Muscle layer of colon (tissue), 2 donors: ENCODE measurements around the gene RNU6-9.
"Not testable (repeated sequence)": the region's sequence is repeated elsewhere in the genome, so short reads cannot be mapped to it uniquely, and the experiment has no call there.

Experiments
- H3K27ac ChIP-seq: one replicate; pipeline ENCODE4 v1.7.0; 2013; ENCODE audit warnings: low read depth, mild to moderate bottlenecking, low read length, moderate library complexity
- H3K27me3 ChIP-seq, 2 donors: one replicate each; pipeline ENCODE4 v1.7.0; 2013; ENCODE audit warnings: low read length in 2 of 2, mild to moderate bottlenecking in 2 of 2; ENCODE audit not compliant: insufficient read depth in 2 of 2, control insufficient read depth in 1 of 2
- H3K36me3 ChIP-seq: one replicate; pipeline ENCODE4 v1.7.0; 2013; ENCODE audit warnings: mild to moderate bottlenecking, low read length; ENCODE audit not compliant: insufficient read depth
- H3K4me1 ChIP-seq: one replicate; pipeline ENCODE4 v1.7.0; 2013; ENCODE audit warnings: mild to moderate bottlenecking, low read length; ENCODE audit not compliant: insufficient read depth
- H3K4me3 ChIP-seq, 2 donors: one replicate each; pipeline ENCODE4 v1.7.0; 2013; ENCODE audit warnings: low read length in 2 of 2, low read depth in 1 of 2, mild to moderate bottlenecking in 1 of 2, moderate library complexity in 1 of 2
- H3K9ac ChIP-seq: one replicate; pipeline ENCODE4 v1.7.0; 2013; ENCODE audit warnings: low read length
- H3K9me3 ChIP-seq: one replicate; pipeline ENCODE4 v1.7.0; 2013; ENCODE audit warnings: mild to moderate bottlenecking, low read length
- donor health status: abdominal sarcoma.
- donor health status: Adenocarcinoma of cecum.

RNU6-9 gene

GRCh38 chr19:883661-884211, 9.5 kb upstream of the RNU6-9 start:
- no peaks in the 10 kb centered on the region for H3K9me3 ChIP-seq
- no peaks in the 10 kb centered on the region for H3K27me3 ChIP-seq
- no peaks in the 10 kb centered on the region for H3K4me1 ChIP-seq
- H3K36me3 ChIP-seq, result peaks cover 63% of the 10 kb centered on the region
- no peak overlapping the region for H3K9ac ChIP-seq
- no peak overlapping the region for H3K4me3 ChIP-seq
- H3K27ac ChIP-seq, result no peak overlapping the region

- Histone ChIP-seq H3K4me1 (no peaks in the 10 kb centered on the region), H3K4me3 (no peak overlapping the region), H3K36me3 (peaks cover 61% of the 10 kb centered on the region), H3K27ac (no peak overlapping the region), H3K27me3 (no peaks in the 10 kb centered on the region), H3K9ac (no peak overlapping the region), H3K9me3 (no peaks in the 10 kb centered on the region)
Observed at GRCh38 chr19:884420-885211, 8.7 kb upstream of the RNU6-9 start.

GRCh38 chr19:885536-886224, 7.6 kb upstream of the RNU6-9 start:
- Histone ChIP-seq H3K27me3 (no peaks in the 10 kb centered on the region), H3K4me1 (no peaks in the 10 kb centered on the region), H3K9me3 (no peaks in the 10 kb centered on the region), H3K4me3 (no peak overlapping the region), H3K36me3 (peaks cover 70% of the 10 kb centered on the region), H3K9ac (no peak overlapping the region), H3K27ac (no peak overlapping the region)

DNA sequence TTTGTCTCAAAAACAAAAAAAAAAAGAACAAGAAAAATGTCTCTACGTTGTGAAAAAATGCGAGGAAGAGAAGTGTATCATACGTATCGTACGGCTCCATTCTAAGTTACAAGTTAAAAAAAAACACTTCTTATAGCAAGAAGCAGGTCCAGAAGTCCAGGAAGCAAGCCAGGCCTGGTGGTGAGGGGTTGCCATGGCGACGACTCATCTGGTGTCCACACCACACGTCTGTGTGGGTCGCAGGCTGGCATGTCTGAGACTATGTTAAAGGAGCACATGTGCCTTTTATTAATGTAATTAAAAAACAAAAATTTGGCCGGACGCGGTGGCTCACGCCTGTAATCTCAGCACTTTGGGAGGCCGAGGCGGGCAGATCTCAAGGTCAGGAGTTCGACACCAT, 6.2 kb upstream of the RNU6-9 start:
- H3K27ac ChIP-seq, result no peak overlapping the region
- no peak overlapping the region for H3K9ac ChIP-seq
- no peaks in the 10 kb centered on the region for H3K27me3 ChIP-seq
- H3K4me1 ChIP-seq, result peaks cover 4% of the 10 kb centered on the region
- no peak overlapping the region for H3K4me3 ChIP-seq
- peaks cover 57% of the 10 kb centered on the region for H3K36me3 ChIP-seq
- no peaks in the 10 kb centered on the region for H3K9me3 ChIP-seq

DNA sequence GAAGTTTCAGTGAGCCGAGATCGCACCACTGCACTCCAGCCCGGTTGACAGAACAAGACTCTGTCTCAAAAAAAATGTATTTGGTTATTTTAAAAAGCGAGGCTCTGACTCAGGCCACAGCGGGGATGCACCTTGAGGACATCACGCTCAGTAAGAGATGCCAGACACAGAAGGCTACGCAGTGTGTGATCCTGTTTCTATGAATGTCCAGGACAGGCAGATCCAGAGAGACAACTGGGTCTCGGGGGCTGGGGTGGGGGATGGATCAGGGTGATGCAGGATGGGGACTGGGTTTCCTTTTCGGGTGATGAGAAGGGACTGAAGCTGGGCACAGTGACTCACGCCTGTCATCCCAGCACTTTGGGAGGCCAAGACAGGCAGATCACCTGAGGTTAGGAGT, 5.7 kb upstream of the RNU6-9 start:
- peaks cover 6% of the 10 kb centered on the region for H3K4me1 ChIP-seq
- no peaks in the 10 kb centered on the region for H3K9me3 ChIP-seq
- no peak overlapping the region for H3K4me3 ChIP-seq
- H3K27ac ChIP-seq, result no peak overlapping the region
- H3K27me3 ChIP-seq, result no peaks in the 10 kb centered on the region
- H3K36me3 ChIP-seq, result peaks cover 51% of the 10 kb centered on the region
- H3K9ac ChIP-seq, result no peak overlapping the region

DNA sequence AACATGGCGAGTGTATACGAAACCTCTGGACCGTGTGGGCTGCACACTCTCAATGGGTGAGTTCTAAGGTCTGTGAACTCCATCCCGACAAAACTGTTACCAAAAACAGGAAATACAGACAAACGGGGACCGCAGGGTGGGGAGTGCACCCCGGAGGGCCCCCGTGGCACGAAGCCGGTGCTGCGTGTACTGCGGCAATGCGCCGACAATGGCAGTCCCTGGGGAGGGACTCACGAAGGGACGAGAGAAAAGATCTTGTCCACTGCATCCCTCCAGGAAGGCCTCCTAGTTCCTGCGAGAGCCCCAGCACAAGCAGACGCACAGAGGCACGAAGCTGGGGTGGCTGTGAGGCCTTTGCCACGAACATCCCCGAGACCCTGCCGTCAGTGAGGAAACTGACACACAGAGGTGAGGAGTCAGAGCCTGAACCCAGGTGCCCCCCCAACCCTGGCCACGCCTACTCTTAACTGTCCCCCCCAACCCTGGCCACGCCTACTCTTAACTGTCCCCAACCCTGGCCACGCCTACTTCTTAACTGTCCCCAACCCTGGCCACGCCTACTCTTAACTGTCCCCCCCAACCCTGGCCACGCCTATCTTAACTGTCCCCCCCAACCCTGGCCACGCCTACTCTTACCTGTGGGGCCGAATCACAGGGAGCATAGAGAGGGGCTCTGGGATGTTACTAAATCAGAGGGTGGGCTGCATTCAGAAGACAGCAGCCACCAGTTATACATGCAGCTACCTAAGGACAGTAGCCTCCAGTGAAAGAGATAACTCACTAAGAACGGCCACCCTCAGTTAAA, 4.5 kb upstream of the RNU6-9 start:
- Histone ChIP-seq H3K27ac (no peak overlapping the region), H3K9ac (no peak overlapping the region), H3K4me1 (peaks cover 6% of the 10 kb centered on the region), H3K27me3 (no peaks in the 10 kb centered on the region), H3K9me3 (no peaks in the 10 kb centered on the region), H3K4me3 (no peak overlapping the region), H3K36me3 (peaks cover 41% of the 10 kb centered on the region)

DNA sequence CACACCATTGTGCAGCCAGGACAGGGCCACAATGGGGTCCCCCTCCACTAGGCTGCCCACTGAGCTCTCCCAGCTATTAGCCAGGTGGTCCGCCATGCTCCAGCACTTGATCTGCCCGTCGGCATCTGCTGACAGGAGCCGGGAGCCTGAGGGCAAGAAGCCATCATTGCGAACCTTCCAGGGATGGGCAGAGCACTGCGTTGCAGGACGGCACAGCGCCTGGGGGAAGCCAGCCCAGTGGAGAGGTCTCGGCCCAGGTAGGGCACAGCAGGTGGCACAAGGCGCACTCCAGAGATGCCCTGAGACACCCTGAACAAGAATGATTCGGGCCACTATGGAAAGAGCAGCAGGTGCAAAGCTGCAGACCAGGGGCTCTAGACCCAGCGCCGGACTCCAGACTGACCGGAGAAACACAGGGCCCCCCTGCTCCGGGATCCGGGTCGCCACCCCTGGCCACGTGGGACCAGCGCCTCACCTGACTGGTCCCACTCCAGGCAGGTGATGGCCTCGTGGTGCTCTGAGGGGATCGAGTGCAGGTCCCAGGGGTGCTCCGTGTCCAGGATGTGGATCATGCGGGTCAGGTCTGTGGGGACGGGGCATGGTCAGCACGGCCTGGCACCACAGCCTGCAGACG, 3.5 kb upstream of the RNU6-9 start:
- Histone ChIP-seq H3K9ac (no peak overlapping the region), H3K9me3 (no peaks in the 10 kb centered on the region), H3K4me3 (no peak overlapping the region), H3K27me3 (no peaks in the 10 kb centered on the region), H3K27ac (no peak overlapping the region), H3K4me1 (peaks cover 6% of the 10 kb centered on the region), H3K36me3 (peaks cover 34% of the 10 kb centered on the region)

GRCh38 chr19:890831-891230, 2.5 kb upstream of the RNU6-9 start:
- H3K36me3 ChIP-seq, result peaks cover 25% of the 10 kb centered on the region
- H3K9me3 ChIP-seq, result no peaks in the 10 kb centered on the region
- H3K9ac ChIP-seq, result no peak overlapping the region
- no peaks in the 10 kb centered on the region for H3K27me3 ChIP-seq
- H3K4me3 ChIP-seq, result no peak overlapping the region
- H3K4me1 ChIP-seq, result peaks cover 6% of the 10 kb centered on the region
- H3K27ac ChIP-seq, result no peak overlapping the region

- Histone ChIP-seq H3K4me3 (peak overlapping the region; percentile 79 to 91), H3K9ac (peak overlapping the region; percentile 61), H3K27ac (peak overlapping the region; percentile 61), H3K36me3 (peaks cover 19% of the 10 kb centered on the region)
- H3K4me1 ChIP-seq, H3K9me3 ChIP-seq, H3K27me3 ChIP-seq: not testable (repeated sequence)
Observed at GRCh38 chr19:891421-892200, 1.7 kb upstream of the RNU6-9 start.

- peak overlapping the region; percentile 61 for H3K27ac ChIP-seq
- peaks cover 17% of the 10 kb centered on the region for H3K36me3 ChIP-seq
- H3K4me1 ChIP-seq, result peaks cover 6% of the 10 kb centered on the region
- H3K9ac ChIP-seq, result peak overlapping the region; percentile 61
- no peaks in the 10 kb centered on the region for H3K9me3 ChIP-seq
- no peaks in the 10 kb centered on the region for H3K27me3 ChIP-seq
- H3K4me3 ChIP-seq, result peak overlapping the region; percentile 79 to 91
Observed at GRCh38 chr19:892243-892893, 916 bp upstream of the RNU6-9 start.
